HepG2 (cell line): ENCODE measurements around the gene ARHGEF39. TPM values are rescaled to one million over a fixed set of nuclear protein-coding genes. Genes with fewer than 3 reads are reported as not detected.

Experiments used
- ARNTL ChIP-seq: sonication (generic); formaldehyde crosslinking; IDR thresholded peaks from 2 replicates; pipeline ENCODE4 v1.4.0; 2020; ENCODE audit warnings: mild to moderate bottlenecking, missing genetic modification reagents
- EP300 ChIP-seq, 3 experiments: sonication (generic) in 1 of 3; formaldehyde crosslinking in 1 of 3; IDR thresholded peaks; 2 replicates each; pipeline versions ENCODE4 v1.5.1 to v1.6.1; 2011 to 2020; ENCODE audit warnings: low read depth in 2 of 3, low read length in 2 of 3, borderline replicate concordance in 1 of 3, improper control_type of control experiment in 1 of 3, mild to moderate bottlenecking in 1 of 3, missing genetic modification reagents in 1 of 3, moderate library complexity in 1 of 3
- EZH2 ChIP-seq: conservative IDR thresholded peaks from 2 replicates; pipeline ENCODE4 v1.6.1; 2012; ENCODE audit warnings: mild to moderate bottlenecking, low read depth, low read length, moderate library complexity
- FOXA1 ChIP-seq, 2 experiments: fragments of 450-650 bp in 1 of 2; sonication (generic) in 1 of 2; formaldehyde crosslinking in 1 of 2; IDR thresholded peaks; 2 replicates each; pipeline versions ENCODE4 v1.4.0 to v1.6.1; 2016 to 2020; ENCODE audit warnings: missing genetic modification reagents in 1 of 2
- FOXK2 ChIP-seq: fragments of 450-650 bp; IDR thresholded peaks from 2 replicates; pipeline ENCODE4 v1.6.1; 2016
- NR2F6 ChIP-seq, 2 experiments: IDR thresholded peaks; 2 replicates each; pipeline ENCODE4 v1.6.1; 2016; ENCODE audit warnings: antibody characterized with exemption in 1 of 2, mild to moderate bottlenecking in 1 of 2
- RAD51 ChIP-seq: fragments of 450-650 bp; IDR thresholded peaks from 2 replicates; pipeline ENCODE4 v1.6.1; 2016; ENCODE audit warnings: borderline replicate concordance
- RBM22 ChIP-seq: fragments of 200-400 bp; formaldehyde crosslinking; optimal IDR thresholded peaks from 2 replicates; pipeline ENCODE3; 2017; ENCODE audit warnings: mild to moderate bottlenecking, low read length, moderate library complexity
- SAP130 ChIP-seq: IDR thresholded peaks from 2 replicates; pipeline ENCODE4 v1.6.1; 2016; ENCODE audit warnings: low read depth
- SETDB1 ChIP-seq: sonication (generic); formaldehyde crosslinking; IDR thresholded peaks from 2 replicates; pipeline ENCODE4 v1.5.1; 2020; ENCODE audit warnings: missing genetic modification reagents, mild to moderate bottlenecking, borderline replicate concordance
- SMARCC2 ChIP-seq: fragments of 450-650 bp; IDR thresholded peaks from 2 replicates; pipeline ENCODE4 v1.6.1; 2017; ENCODE audit warnings: antibody characterized with exemption, mild to moderate bottlenecking
- SP140L ChIP-seq: sonication (generic); formaldehyde crosslinking; IDR thresholded peaks from 2 replicates; pipeline ENCODE4 v1.4.0; 2020; ENCODE audit warnings: missing genetic modification reagents, borderline replicate concordance
- SRSF9 ChIP-seq: fragments of 200-400 bp; formaldehyde crosslinking; IDR thresholded peaks from 2 replicates; pipeline ENCODE4 v1.6.1; 2018; ENCODE audit warnings: borderline replicate concordance, mild to moderate bottlenecking, low read depth, low read length; ENCODE audit not compliant: insufficient read depth, poor library complexity, severe bottlenecking
- TBX2 ChIP-seq: sonication (generic); formaldehyde crosslinking; IDR thresholded peaks from 2 replicates; pipeline ENCODE4 v1.5.0; 2020; ENCODE audit warnings: missing genetic modification reagents, mild to moderate bottlenecking, borderline replicate concordance
- TFDP1 ChIP-seq: IDR thresholded peaks from 2 replicates; pipeline ENCODE4 v1.6.1; 2016; ENCODE audit warnings: missing compliant biosample characterization, missing genetic modification reagents, borderline replicate concordance
- THRA ChIP-seq: sonication (generic); formaldehyde crosslinking; IDR thresholded peaks from 2 replicates; pipeline ENCODE4 v1.4.0; 2020; ENCODE audit warnings: missing genetic modification reagents, borderline replicate concordance
- ZFX ChIP-seq: sonication (generic); formaldehyde crosslinking; IDR thresholded peaks from 2 replicates; pipeline ENCODE4 v1.4.0; 2020; ENCODE audit warnings: mild to moderate bottlenecking, low read depth, missing genetic modification reagents, moderate library complexity
- ZNF101 ChIP-seq: sonication (generic); formaldehyde crosslinking; IDR thresholded peaks from 2 replicates; pipeline ENCODE4 v1.4.0; 2020; ENCODE audit warnings: mild to moderate bottlenecking, low read depth, missing genetic modification reagents, borderline replicate concordance
- ZNF432 ChIP-seq: sonication (generic); formaldehyde crosslinking; IDR thresholded peaks from 2 replicates; pipeline ENCODE4 v1.5.0; 2020; ENCODE audit warnings: missing genetic modification reagents, mild to moderate bottlenecking, borderline replicate concordance
- ZNF644 ChIP-seq: IDR thresholded peaks from 2 replicates; pipeline ENCODE4 v1.6.1; 2016; ENCODE audit warnings: low read depth
- polyA plus RNA-seq, 8 experiments: library from polyadenylated mRNA; depleted of rRNA in 3 of 8; stranded (reverse) in 7 of 8; unstranded in 1 of 8; fragments of >200 nt; fragmentation: Illumina TruSeq in 4 of 8; extraction: Trizol in 4 of 8; gene quantifications; 2 replicates each; pipeline versions ENCODE4 v1.2.1 to v1.2.3, GENCODE V29; 2011 to 2016; ENCODE audit warnings: low read depth in 4 of 8, missing spikeins in 1 of 8, mixed read lengths in 1 of 8; ENCODE audit not compliant: insufficient read depth in 1 of 8
- total RNA-seq, 5 experiments: library from RNA; depleted of rRNA; stranded (reverse); fragments of >200 nt; fragmentation: Illumina TruSeq; extraction: Trizol; gene quantifications; 2 replicates each; pipeline ENCODE4 v1.2.3, GENCODE V29; 2016; ENCODE audit warnings: low read depth in 1 of 5
- TF ChIP-seq, protein P1 (sequence below): sonication (generic); formaldehyde crosslinking; IDR thresholded peaks from 2 replicates; pipeline ENCODE4 v1.5.1; 2020; ENCODE audit warnings: mild to moderate bottlenecking, missing genetic modification reagents, moderate library complexity

The ARHGEF39 gene
- total and polyA plus RNA-seq, 2 of the 13 experiments (the other 11 are each of a cell fraction or from before 2014, with no cell fraction given), result 11.2 to 12.3 TPM

DNA sequence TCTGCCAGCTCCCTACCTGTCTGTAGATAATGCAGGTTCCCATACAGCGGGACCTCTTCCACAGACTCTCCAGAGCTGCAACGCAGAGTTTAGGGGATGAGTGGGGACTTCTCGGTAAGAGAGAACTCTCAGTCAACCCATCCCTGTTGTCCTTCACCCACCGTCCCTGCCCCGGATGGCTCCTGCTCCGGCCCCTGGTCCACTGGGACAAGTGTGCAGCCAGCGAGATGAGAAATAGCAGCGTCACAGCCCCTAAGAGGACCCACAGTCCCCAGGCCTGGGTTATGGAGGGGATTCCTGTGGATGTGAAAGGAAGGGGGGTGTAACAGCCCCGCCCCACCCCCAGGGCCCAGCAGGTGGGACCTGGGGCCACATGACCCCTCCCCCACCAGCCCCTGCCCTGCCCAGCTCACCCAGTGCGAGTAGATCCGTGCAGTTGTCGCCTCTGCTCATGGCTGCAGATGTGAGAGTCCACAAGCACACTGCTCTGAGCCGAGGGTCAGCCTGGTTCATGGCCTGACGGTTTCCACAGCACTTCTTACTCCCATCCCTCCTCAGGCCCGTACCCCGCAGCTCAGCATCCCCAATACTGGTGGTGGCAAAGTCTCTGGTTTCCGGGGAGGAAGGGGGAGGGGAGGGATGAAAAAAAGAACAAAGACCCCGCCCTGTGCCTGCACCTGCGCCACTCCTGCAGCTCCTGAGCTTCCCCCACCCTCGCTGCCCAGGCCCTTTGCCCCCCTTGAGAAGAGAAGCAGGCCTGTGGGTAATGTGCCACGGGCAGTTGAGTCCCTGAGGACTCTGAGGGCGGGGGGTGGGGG lies 14.4 kb downstream of the ARHGEF39 start, which contains the start of gene SIT1 (continued):
- TF ChIP-seq, protein P1, sequence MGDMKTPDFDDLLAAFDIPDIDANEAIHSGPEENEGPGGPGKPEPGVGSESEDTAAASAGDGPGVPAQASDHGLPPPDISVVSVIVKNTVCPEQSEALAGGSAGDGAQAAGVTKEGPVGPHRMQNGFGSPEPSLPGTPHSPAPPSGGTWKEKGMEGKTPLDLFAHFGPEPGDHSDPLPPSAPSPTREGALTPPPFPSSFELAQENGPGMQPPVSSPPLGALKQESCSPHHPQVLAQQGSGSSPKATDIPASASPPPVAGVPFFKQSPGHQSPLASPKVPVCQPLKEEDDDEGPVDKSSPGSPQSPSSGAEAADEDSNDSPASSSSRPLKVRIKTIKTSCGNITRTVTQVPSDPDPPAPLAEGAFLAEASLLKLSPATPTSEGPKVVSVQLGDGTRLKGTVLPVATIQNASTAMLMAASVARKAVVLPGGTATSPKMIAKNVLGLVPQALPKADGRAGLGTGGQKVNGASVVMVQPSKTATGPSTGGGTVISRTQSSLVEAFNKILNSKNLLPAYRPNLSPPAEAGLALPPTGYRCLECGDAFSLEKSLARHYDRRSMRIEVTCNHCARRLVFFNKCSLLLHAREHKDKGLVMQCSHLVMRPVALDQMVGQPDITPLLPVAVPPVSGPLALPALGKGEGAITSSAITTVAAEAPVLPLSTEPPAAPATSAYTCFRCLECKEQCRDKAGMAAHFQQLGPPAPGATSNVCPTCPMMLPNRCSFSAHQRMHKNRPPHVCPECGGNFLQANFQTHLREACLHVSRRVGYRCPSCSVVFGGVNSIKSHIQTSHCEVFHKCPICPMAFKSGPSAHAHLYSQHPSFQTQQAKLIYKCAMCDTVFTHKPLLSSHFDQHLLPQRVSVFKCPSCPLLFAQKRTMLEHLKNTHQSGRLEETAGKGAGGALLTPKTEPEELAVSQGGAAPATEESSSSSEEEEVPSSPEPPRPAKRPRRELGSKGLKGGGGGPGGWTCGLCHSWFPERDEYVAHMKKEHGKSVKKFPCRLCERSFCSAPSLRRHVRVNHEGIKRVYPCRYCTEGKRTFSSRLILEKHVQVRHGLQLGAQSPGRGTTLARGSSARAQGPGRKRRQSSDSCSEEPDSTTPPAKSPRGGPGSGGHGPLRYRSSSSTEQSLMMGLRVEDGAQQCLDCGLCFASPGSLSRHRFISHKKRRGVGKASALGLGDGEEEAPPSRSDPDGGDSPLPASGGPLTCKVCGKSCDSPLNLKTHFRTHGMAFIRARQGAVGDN (CRISPR knock-in tag), result peak; percentile 83
- TF ChIP-seq EZH2, result no peak
- no peak for TF ChIP-seq ZNF432 (CRISPR knock-in tag)
- no peak for TF ChIP-seq ZNF644 (CRISPR knock-in tag)
- peak; percentile 48; the same call in 1 of the 2 replicates for TF ChIP-seq TFDP1 (CRISPR knock-in tag)
- TF ChIP-seq THRA (CRISPR knock-in tag), result no peak
- no peak for TF ChIP-seq ARNTL (CRISPR knock-in tag)
- TF ChIP-seq TBX2 (CRISPR knock-in tag), result peak; percentile 60; the same call in 1 of the 2 replicates
- no peak for TF ChIP-seq EP300 (IDR thresholded peaks at IDR 0.05; ENCODE audit: low read depth in 2 of 2, low read length in 2 of 2)
- no peak for TF ChIP-seq EP300 (CRISPR knock-in tag; IDR thresholded peaks at IDR 0.05; ENCODE audit: borderline replicate concordance)
- TF ChIP-seq NR2F6 (IDR thresholded peaks at IDR 0.05), result no peak
- TF ChIP-seq NR2F6 (CRISPR knock-in tag; IDR thresholded peaks at IDR 0.05), result 0 out of 2 replicates have a peak, but pooled peaks have one; percentile 14
- TF ChIP-seq ZFX (CRISPR knock-in tag), result peak; percentile 62
- no peak for TF ChIP-seq SETDB1 (CRISPR knock-in tag)
- TF ChIP-seq RBM22, result no peak
- no peak for TF ChIP-seq FOXA1 (IDR thresholded peaks at IDR 0.05)
- no peak for TF ChIP-seq FOXA1 (CRISPR knock-in tag; IDR thresholded peaks at IDR 0.05)
- no peak for TF ChIP-seq SRSF9
- TF ChIP-seq SP140L (CRISPR knock-in tag), result no peak
- TF ChIP-seq SMARCC2, result no peak
- no peak for TF ChIP-seq FOXK2
- no peak for TF ChIP-seq ZNF101 (CRISPR knock-in tag)
- TF ChIP-seq SAP130 (CRISPR knock-in tag), result peak; percentile 40
- TF ChIP-seq RAD51, result no peak
